GM23338 (cell line): Measurements from ENCODE around the gene GNG12.

Experiments
- POLR2AphosphoS5 ChIP-seq: IDR thresholded peaks from 2 replicates; pipeline ENCODE4 v1.6.1; 2016; ENCODE audit warnings: antibody characterized with exemption, low read depth
- TF ChIP-seq, protein P1 (sequence below), 2 experiments: fragments of 200-600 bp in 1 of 2; sonication (generic) in 1 of 2; conservative IDR thresholded peaks; 2 replicates each; pipeline versions ENCODE4 v1.5.1 to v1.6.1; 2016 to 2017; ENCODE audit warnings: antibody characterized with exemption in 2 of 2, low read depth in 2 of 2, mild to moderate bottlenecking in 2 of 2, moderate library complexity in 1 of 2
- TF ChIP-seq, protein P2 (sequence below): IDR thresholded peaks from one replicate; pipeline ENCODE4 v1.6.1; 2018; ENCODE audit warnings: antibody characterized with exemption; ENCODE audit not compliant: unreplicated experiment

DNA sequence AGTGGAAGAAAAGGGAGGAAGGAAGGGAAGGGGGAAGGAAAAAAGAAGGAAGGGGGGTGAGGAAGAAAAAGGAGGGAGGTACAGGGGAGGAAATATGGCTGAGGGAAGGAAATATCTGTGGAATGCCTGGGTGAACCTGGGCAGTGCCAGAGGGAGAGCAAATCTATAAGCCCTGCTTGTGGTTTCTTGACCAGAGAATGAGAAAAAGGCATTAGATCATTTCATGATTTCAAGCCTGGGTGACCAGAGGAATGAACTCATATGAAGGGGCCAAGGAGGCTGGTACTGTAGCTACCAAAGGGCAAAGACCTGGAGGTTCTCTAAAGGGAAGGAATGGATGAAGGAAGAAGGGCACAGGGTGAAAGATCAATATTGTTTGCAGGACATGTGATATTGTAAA is 31.4 kb downstream of the GNG12 start:
- TF ChIP-seq, protein P1, sequence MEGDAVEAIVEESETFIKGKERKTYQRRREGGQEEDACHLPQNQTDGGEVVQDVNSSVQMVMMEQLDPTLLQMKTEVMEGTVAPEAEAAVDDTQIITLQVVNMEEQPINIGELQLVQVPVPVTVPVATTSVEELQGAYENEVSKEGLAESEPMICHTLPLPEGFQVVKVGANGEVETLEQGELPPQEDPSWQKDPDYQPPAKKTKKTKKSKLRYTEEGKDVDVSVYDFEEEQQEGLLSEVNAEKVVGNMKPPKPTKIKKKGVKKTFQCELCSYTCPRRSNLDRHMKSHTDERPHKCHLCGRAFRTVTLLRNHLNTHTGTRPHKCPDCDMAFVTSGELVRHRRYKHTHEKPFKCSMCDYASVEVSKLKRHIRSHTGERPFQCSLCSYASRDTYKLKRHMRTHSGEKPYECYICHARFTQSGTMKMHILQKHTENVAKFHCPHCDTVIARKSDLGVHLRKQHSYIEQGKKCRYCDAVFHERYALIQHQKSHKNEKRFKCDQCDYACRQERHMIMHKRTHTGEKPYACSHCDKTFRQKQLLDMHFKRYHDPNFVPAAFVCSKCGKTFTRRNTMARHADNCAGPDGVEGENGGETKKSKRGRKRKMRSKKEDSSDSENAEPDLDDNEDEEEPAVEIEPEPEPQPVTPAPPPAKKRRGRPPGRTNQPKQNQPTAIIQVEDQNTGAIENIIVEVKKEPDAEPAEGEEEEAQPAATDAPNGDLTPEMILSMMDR (conservative IDR thresholded peaks at IDR 0.05; ENCODE audit: low read depth in 2 of 2), result no peak
- no peak for TF ChIP-seq POLR2AphosphoS5
- TF ChIP-seq, protein P2, sequence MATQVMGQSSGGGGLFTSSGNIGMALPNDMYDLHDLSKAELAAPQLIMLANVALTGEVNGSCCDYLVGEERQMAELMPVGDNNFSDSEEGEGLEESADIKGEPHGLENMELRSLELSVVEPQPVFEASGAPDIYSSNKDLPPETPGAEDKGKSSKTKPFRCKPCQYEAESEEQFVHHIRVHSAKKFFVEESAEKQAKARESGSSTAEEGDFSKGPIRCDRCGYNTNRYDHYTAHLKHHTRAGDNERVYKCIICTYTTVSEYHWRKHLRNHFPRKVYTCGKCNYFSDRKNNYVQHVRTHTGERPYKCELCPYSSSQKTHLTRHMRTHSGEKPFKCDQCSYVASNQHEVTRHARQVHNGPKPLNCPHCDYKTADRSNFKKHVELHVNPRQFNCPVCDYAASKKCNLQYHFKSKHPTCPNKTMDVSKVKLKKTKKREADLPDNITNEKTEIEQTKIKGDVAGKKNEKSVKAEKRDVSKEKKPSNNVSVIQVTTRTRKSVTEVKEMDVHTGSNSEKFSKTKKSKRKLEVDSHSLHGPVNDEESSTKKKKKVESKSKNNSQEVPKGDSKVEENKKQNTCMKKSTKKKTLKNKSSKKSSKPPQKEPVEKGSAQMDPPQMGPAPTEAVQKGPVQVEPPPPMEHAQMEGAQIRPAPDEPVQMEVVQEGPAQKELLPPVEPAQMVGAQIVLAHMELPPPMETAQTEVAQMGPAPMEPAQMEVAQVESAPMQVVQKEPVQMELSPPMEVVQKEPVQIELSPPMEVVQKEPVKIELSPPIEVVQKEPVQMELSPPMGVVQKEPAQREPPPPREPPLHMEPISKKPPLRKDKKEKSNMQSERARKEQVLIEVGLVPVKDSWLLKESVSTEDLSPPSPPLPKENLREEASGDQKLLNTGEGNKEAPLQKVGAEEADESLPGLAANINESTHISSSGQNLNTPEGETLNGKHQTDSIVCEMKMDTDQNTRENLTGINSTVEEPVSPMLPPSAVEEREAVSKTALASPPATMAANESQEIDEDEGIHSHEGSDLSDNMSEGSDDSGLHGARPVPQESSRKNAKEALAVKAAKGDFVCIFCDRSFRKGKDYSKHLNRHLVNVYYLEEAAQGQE, result no peak
